ENCODE results near the gene GOLGA5. TPM values are rescaled to one million over a fixed set of nuclear protein-coding genes. Genes with fewer than 3 reads are reported as not detected.
"Not testable (repeated sequence)": the region's sequence is repeated elsewhere in the genome, so short reads cannot be mapped to it uniquely, and the experiment has no call there.

Gene GOLGA5
- total RNA-seq, 1 experiment from 2014 or later: 23.5 TPM

DNA sequence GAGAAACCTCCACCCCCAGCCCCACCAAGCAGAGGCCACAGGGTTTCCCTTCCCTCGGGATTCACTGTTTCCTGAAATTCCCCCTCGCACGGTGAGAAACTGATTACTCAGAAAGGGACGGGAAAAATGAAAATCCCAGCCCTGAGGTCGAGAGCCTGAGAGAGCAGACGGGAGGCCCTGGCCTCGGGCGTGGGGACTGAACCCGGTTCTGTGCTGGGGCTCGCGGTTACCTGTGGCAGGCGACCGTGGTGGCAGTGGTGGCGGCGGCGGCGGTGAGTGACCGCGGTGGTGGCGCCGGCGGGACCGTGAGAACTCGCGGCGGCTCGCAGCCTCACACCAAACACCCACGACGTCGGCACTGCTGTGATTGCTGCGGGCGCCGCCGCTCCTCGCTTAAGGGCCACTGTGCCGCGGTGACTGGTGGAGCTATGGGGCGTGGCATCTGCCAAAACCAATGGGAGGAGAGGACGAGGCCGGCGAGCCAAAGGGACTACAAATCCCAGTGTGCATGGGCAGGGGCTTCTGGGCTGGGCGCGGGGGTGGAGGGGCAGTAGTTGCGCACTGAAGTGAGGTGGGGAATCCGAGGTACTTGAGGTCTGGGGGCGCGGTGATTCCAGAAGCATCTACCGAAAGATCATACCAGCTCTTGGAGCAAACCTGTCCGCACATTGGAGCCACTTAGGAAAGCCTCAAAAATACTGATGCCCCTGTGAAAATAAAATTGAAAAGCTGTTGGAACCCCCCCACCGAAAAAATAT is 45.7 kb upstream of the GOLGA5 start, which contains the start of gene LGMN:
LGMN (minus strand) TSS at position 369 of the 758 bp plus-strand sequence. CDS start 15,841 bp downstream, outside the sequence.
- peak within 1 kb of the TSS; percentile 80 for H3K9ac ChIP-seq (ENCODE audit: low read length)
- peaks cover 3% of the 10 kb centered on the region; the same call in 1 of the 2 replicates for H4K20me1 ChIP-seq (ENCODE audit: low read length)
- H3F3A ChIP-seq (ENCODE audit: low read length, unreplicated experiment): no peaks in the 10 kb centered on the region
- H3K27ac ChIP-seq (ENCODE audit: low read length): peak within 1 kb of the TSS; percentile 7; the same call in 1 of the 2 replicates
- intact Hi-C loops (cut with micrococcal nuclease): loop anchor here (1.0 to 5.0 kb wide), 3 partner anchors 22 to 36 kb away; no protein-coding TSS in a partner anchor
- peak; percentile 92 for DNase-seq
- H3K36me3 ChIP-seq (ENCODE audit: low read depth, low read length): no peaks in the 10 kb centered on the region
- H2AFZ ChIP-seq (ENCODE audit: low read length): peak within 1 kb of the TSS; percentile 79
- ATAC-seq: peak; percentile 98
- no peaks in the 10 kb centered on the region for H3K9me2 ChIP-seq (replicated peaks; ENCODE audit: low read length)
- no peaks in the 10 kb centered on the region for H3K27me3 ChIP-seq (ENCODE audit: low read length)
- peak within 1 kb of the TSS; percentile 94 for H3K4me3 ChIP-seq (ENCODE audit: low read length)
- peak within 1 kb of the TSS; percentile 98 for H3K4me2 ChIP-seq (ENCODE audit: low read length)
- BruUV-seq (replicated peaks): no TSS peak
- H3K79me2 ChIP-seq (ENCODE audit: low read length): peaks cover 26% of the 10 kb centered on the region
- POLR2A ChIA-PET (ENCODE audit: unreplicated experiment): interaction anchor here (0.5 to 0.8 kb wide), 6 partner anchors 19 to 614 kb away, joined by 3 to 10 read pairs (median 3); partner anchors contain the start of gene GOLGA5
- H3K4me1 ChIP-seq (ENCODE audit: insufficient read depth, low read length): peaks cover 6% of the 10 kb centered on the region
- TF ChIP-seq CTCF (conservative IDR thresholded peaks at IDR 0.05; ENCODE audit: low read depth, low read length): no peak
- TF ChIP-seq EZH2phosphoT487 (IDR thresholded peaks at IDR 0.05; ENCODE audit: borderline replicate concordance, low read length): no peak
- no peak for TF ChIP-seq EZH2 (IDR thresholded peaks at IDR 0.05; ENCODE audit: low read length, unreplicated experiment)
- CTCF ChIA-PET: interaction anchor here (0.6 to 1.0 kb wide), 2 partner anchors 23 to 397 kb away, joined by 3 to 4 read pairs; no protein-coding TSS in a partner anchor
- H3K9me3 ChIP-seq (ENCODE audit: low read length): no peaks in the 10 kb centered on the region

- H3K27me3 ChIP-seq (ENCODE audit: low read length); H3F3A ChIP-seq (ENCODE audit: low read length, unreplicated experiment); H3K4me1 ChIP-seq (ENCODE audit: insufficient read depth, low read length); H4K20me1 ChIP-seq (ENCODE audit: low read length); H3K4me2 ChIP-seq (ENCODE audit: low read length); H3K9ac ChIP-seq (ENCODE audit: low read length); H3K36me3 ChIP-seq (ENCODE audit: low read depth, low read length); H3K9me2 ChIP-seq (replicated peaks; ENCODE audit: low read length); ATAC-seq; H3K4me3 ChIP-seq (ENCODE audit: low read length); POLR2A ChIA-PET (ENCODE audit: unreplicated experiment); H2AFZ ChIP-seq (ENCODE audit: low read length); CTCF ChIA-PET; BruUV-seq (replicated peaks); H3K27ac ChIP-seq (ENCODE audit: low read length); H3K9me3 ChIP-seq (ENCODE audit: low read length); DNase-seq; intact Hi-C loops (cut with micrococcal nuclease): not testable (repeated sequence)
- peaks cover 26% of the 10 kb centered on the region for H3K79me2 ChIP-seq (ENCODE audit: low read length)
These were observed 43.8 kb upstream of the GOLGA5 start for GRCh38 chr14:92750222-92750728.

DNA sequence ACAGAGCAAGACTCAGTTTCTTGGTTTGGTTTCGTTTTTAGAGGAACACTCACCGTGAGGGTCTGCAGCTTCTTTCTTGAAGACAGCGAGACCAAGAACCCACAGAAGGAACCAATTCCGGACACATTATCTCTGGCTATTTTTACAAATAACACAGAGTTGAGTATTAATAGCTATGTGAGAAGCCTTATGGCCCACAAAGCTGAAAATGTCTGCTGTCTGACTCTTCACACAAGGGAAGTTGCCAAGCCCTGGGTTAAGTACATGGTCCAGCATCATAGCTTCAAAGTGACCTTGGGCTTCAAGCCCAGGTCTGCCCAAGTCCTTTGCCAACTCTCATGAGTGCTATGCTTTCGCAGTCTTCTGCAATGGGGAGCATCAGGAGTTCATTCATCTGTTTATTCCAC is 43.1 kb upstream of the GOLGA5 start:
- H3K79me2 ChIP-seq (ENCODE audit: low read length): peaks cover 20% of the 10 kb centered on the region
- H3K9ac ChIP-seq (ENCODE audit: low read length): no peak overlapping the region
- ATAC-seq (no peak), DNase-seq (no peak)
- CTCF ChIA-PET: no interaction called here
- H4K20me1 ChIP-seq (ENCODE audit: low read length): peaks cover 3% of the 10 kb centered on the region; the same call in 1 of the 2 replicates
- H3K9me2 ChIP-seq (replicated peaks; ENCODE audit: low read length): no peaks in the 10 kb centered on the region
- no peak overlapping the region for H2AFZ ChIP-seq (ENCODE audit: low read length)
- peaks cover 6% of the 10 kb centered on the region for H3K4me1 ChIP-seq (ENCODE audit: insufficient read depth, low read length)
- BruUV-seq (replicated peaks): no TSS peak
- H3K9me3 ChIP-seq (ENCODE audit: low read length): no peaks in the 10 kb centered on the region
- no peaks in the 10 kb centered on the region for H3F3A ChIP-seq (ENCODE audit: low read length, unreplicated experiment)
- no peak for TF ChIP-seq CTCF (conservative IDR thresholded peaks at IDR 0.05; ENCODE audit: low read depth, low read length)
- no peak for TF ChIP-seq EZH2phosphoT487 (IDR thresholded peaks at IDR 0.05; ENCODE audit: borderline replicate concordance, low read length)
- no peak for TF ChIP-seq EZH2 (IDR thresholded peaks at IDR 0.05; ENCODE audit: low read length, unreplicated experiment)
- H3K27me3 ChIP-seq (ENCODE audit: low read length): no peaks in the 10 kb centered on the region
- POLR2A ChIA-PET (ENCODE audit: unreplicated experiment): no interaction called here
- H3K4me3 ChIP-seq (ENCODE audit: low read length): no peak overlapping the region
- no peak overlapping the region for H3K27ac ChIP-seq (ENCODE audit: low read length)
- no peaks in the 10 kb centered on the region for H3K36me3 ChIP-seq (ENCODE audit: low read depth, low read length)
- intact Hi-C loops (cut with micrococcal nuclease): no loop called here
- no peak overlapping the region for H3K4me2 ChIP-seq (ENCODE audit: low read length)

Data from PC-3 (cell line).